Endodermal cell (in vitro differentiated cells): ENCODE data around the gene IGSF5. TPM values are rescaled to one million over a fixed set of nuclear protein-coding genes. Genes with fewer than 3 reads are reported as not detected.

Experiments used
- DNase-seq: peaks from one replicate; pipeline ENCODE4 v3.0.0-alpha.2; 2017
- H3K27ac ChIP-seq: 2 replicates; pipeline ENCODE4 v1.5.1; 2013; ENCODE audit warnings: mild to moderate bottlenecking, low read depth, low read length, moderate library complexity
- H3K27me3 ChIP-seq: 2 replicates; pipeline ENCODE4 v1.6.1; 2013; ENCODE audit warnings: mild to moderate bottlenecking, low read length, moderate library complexity; ENCODE audit not compliant: insufficient read depth, control insufficient read depth, poor library complexity, severe bottlenecking
- H3K36me3 ChIP-seq: 2 replicates; pipeline ENCODE4 v1.7.0; 2013; ENCODE audit warnings: mild to moderate bottlenecking, low read length, moderate library complexity; ENCODE audit not compliant: control insufficient read depth, insufficient read depth
- H3K4me1 ChIP-seq: one replicate; pipeline ENCODE4 v1.7.0; 2013; ENCODE audit warnings: low read length; ENCODE audit not compliant: control insufficient read depth, insufficient read depth
- H3K4me3 ChIP-seq: 2 replicates; pipeline ENCODE4 v1.5.1; 2013; ENCODE audit warnings: mild to moderate bottlenecking, low read length, moderate library complexity
- H3K9ac ChIP-seq: 2 replicates; pipeline ENCODE4 v1.6.1; 2013; ENCODE audit warnings: mild to moderate bottlenecking, low read length, moderate library complexity; ENCODE audit not compliant: poor library complexity, severe bottlenecking; ENCODE audit errors: extremely low read depth
- H3K9me3 ChIP-seq: 2 replicates; pipeline ENCODE4 v1.6.1; 2013; ENCODE audit warnings: mild to moderate bottlenecking, low read length, moderate library complexity; ENCODE audit not compliant: control insufficient read depth
- H3K27ac Mint-ChIP-seq: 2 replicates; pipeline ENCODE4 v1.8.0; 2020; ENCODE audit warnings: mixed read lengths
- H3K27me3 Mint-ChIP-seq: 2 replicates; pipeline ENCODE4 v1.8.0; 2021; ENCODE audit warnings: mild to moderate bottlenecking, mixed read lengths; ENCODE audit not compliant: insufficient read depth
- H3K36me3 Mint-ChIP-seq: 2 replicates; pipeline ENCODE4 v1.8.0; 2020; ENCODE audit warnings: low read depth, mixed read lengths
- H3K4me1 Mint-ChIP-seq: 2 replicates; pipeline ENCODE4 v1.8.0; 2020; ENCODE audit warnings: mixed read lengths
- H3K4me3 Mint-ChIP-seq: 2 replicates; pipeline ENCODE4 v1.8.0; 2020; ENCODE audit warnings: mild to moderate bottlenecking, moderate library complexity, mixed read lengths
- H3K9me3 Mint-ChIP-seq: 2 replicates; pipeline ENCODE4 v1.8.0; 2020; ENCODE audit warnings: mild to moderate bottlenecking, mixed read lengths
- CTCF ChIP-seq: fragments of 200-600 bp; sonication (generic); conservative IDR thresholded peaks from 2 replicates; pipeline ENCODE4 v1.5.0; 2021; ENCODE audit warnings: antibody characterized with exemption, mild to moderate bottlenecking
- whole genome bisulfite sequencing, 2 experiments: methylation state at CpG; one replicate each; pipeline versions ENCODE4 v1.1.5 to v1.1.7; 2013; ENCODE audit warnings: missing lambda C conversion rate in 2 of 2, mixed read lengths in 1 of 2; ENCODE audit not compliant: insufficient coverage in 1 of 2, insufficient read length in 1 of 2; 5-methylcytosine and 5-hydroxymethylcytosine counted together
- total RNA-seq, 2 donors: library from RNA; stranded (reverse); fragmentation: NEBNext Ultra II Directional in 1 of 2; extraction: Animal tissue kit (Norgen Biotek cat#: 25700) in 1 of 2; gene quantifications; 2 replicates in 1 of 2; 3 replicates in 1 of 2; pipeline ENCODE4 v1.2.1, GENCODE V29; 2021

Gene IGSF5
- total RNA-seq, 2 donors from 2014 or later: 0.77 to 0.81 TPM

- H3K36me3 Mint-ChIP-seq: no peaks in the 10 kb centered on the region
- no peaks in the 10 kb centered on the region for H3K4me1 ChIP-seq
- TF ChIP-seq CTCF: no peak
- H3K9me3 ChIP-seq: no peaks in the 10 kb centered on the region
- H3K27me3 ChIP-seq: no peaks in the 10 kb centered on the region
- H3K4me3 ChIP-seq: no peak overlapping the region
- no peaks in the 10 kb centered on the region for H3K36me3 ChIP-seq
- H3K9me3 Mint-ChIP-seq: no peaks in the 10 kb centered on the region
- WGBS, 2 experiments: 91 to 97% methylated on average over 8 to 11 of the region's 12 CpGs
- no peak for DNase-seq
- H3K4me3 Mint-ChIP-seq: no peak overlapping the region
- H3K27me3 Mint-ChIP-seq: no peaks in the 10 kb centered on the region
- H3K27ac ChIP-seq: no peak overlapping the region
- no peak overlapping the region for H3K9ac ChIP-seq
- no peak overlapping the region for H3K27ac Mint-ChIP-seq
- peaks cover 11% of the 10 kb centered on the region for H3K4me1 Mint-ChIP-seq
Measured at GRCh38 chr21:39763272-39763970, 18.4 kb downstream of the IGSF5 start.

- no peaks in the 10 kb centered on the region for H3K36me3 ChIP-seq
- H3K36me3 Mint-ChIP-seq: no peaks in the 10 kb centered on the region
- H3K27me3 ChIP-seq: no peaks in the 10 kb centered on the region
- peaks cover 9% of the 10 kb centered on the region for H3K4me1 Mint-ChIP-seq
- no peak for TF ChIP-seq CTCF
- H3K4me3 ChIP-seq: no peak overlapping the region
- H3K9me3 Mint-ChIP-seq: no peaks in the 10 kb centered on the region
- WGBS, 2 experiments: 92 to 95% methylated on average over 3 to 6 of the region's 6 CpGs
- no peaks in the 10 kb centered on the region for H3K4me1 ChIP-seq
- no peak for DNase-seq
- H3K9me3 ChIP-seq: no peaks in the 10 kb centered on the region
- H3K4me3 Mint-ChIP-seq: no peak overlapping the region
- no peak overlapping the region for H3K27ac Mint-ChIP-seq
- H3K27me3 Mint-ChIP-seq: no peaks in the 10 kb centered on the region
- H3K27ac ChIP-seq: no peak overlapping the region
- H3K9ac ChIP-seq: no peak overlapping the region
Measured at GRCh38 chr21:39774227-39774626, 29.2 kb downstream of the IGSF5 start.

GRCh38 chr21:39775816-39776215 is 30.8 kb downstream of the IGSF5 start:
- no peaks in the 10 kb centered on the region for H3K27me3 Mint-ChIP-seq
- no peaks in the 10 kb centered on the region for H3K9me3 Mint-ChIP-seq
- no peaks in the 10 kb centered on the region for H3K27me3 ChIP-seq
- no peak overlapping the region for H3K4me3 Mint-ChIP-seq
- H3K4me1 ChIP-seq: no peaks in the 10 kb centered on the region
- H3K27ac Mint-ChIP-seq: no peak overlapping the region
- DNase-seq: no peak
- no peaks in the 10 kb centered on the region for H3K9me3 ChIP-seq
- WGBS, 2 experiments: 100% methylated on average over 1 of the region's 1 CpG; no CpG with 5 or more reads in 1 of the 2 experiments
- H3K4me3 ChIP-seq: no peak overlapping the region
- no peak for TF ChIP-seq CTCF
- no peaks in the 10 kb centered on the region for H3K36me3 Mint-ChIP-seq
- no peak overlapping the region for H3K9ac ChIP-seq
- peaks cover 9% of the 10 kb centered on the region for H3K4me1 Mint-ChIP-seq
- H3K36me3 ChIP-seq: no peaks in the 10 kb centered on the region
- no peak overlapping the region for H3K27ac ChIP-seq
